ENCODE results near the gene SEMA3A.

GRCh38 chr7:84144935-84145334 is 49.7 kb downstream of the SEMA3A start:
- TF ChIP-seq CTCF (IDR thresholded peaks at IDR 0.05) (no peak), POLR2A (IDR thresholded peaks at IDR 0.05; ENCODE audit: low read depth) (no peak), POLR2AphosphoS5 (IDR thresholded peaks at IDR 0.05) (no peak), EP300 (IDR thresholded peaks at IDR 0.05) (no peak)
